Fibroblast of peridontal ligament (primary cell): ENCODE measurements around the gene ENTHD1.

Source experiments
- DNase-seq: peaks from one replicate; pipeline ENCODE4 v3.0.0-alpha.2; 2010; ENCODE audit errors: extremely low read depth

Gene ENTHD1

DNA sequence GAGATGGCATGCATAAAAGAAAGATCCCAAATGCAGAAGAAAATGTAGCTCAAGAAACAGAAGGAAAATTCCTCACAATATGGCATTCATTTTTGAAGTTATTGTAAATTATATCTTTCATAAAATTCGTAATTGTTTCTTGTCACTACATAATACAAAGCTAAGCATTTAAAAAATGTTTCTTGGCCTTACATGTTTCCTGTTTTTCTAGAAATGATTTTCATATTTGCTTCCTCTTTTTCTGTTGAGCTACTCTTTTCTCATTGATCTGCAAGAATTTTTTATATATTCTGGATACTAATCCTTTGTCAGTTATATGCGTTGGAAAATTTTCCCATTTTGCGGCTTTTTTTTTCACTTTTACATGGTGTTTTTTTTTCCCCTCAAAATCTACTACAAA, 48.0 kb downstream of the ENTHD1 start:
- DNase-seq: no peak

DNA sequence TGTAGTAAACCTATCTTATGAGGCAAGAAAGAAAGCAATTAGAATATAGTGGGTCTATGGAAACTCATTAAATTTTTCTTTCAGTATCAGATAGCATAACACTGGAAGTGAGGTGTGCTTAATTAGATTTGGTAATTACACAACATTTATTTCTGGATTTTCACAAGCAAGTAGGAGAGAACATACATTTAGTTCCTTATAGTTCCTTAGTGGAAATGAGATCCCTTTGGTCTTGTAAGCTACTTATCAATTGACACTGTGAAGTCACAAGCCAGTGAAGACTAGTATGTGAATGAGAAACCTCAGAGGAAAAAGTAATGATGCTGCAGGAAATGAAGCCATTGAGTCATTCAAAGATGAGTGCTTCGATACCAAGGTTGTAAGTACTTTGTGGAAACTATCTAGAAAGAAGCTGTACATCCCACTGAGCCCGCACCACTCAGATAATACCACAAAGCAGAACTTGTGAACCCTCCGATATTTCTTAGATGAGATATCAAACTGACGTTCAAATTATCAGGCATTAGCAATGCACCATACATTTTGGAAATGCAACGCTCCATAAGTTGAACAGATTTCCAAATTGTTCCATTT, 53.5 kb downstream of the ENTHD1 start:
- no peak for DNase-seq

DNA sequence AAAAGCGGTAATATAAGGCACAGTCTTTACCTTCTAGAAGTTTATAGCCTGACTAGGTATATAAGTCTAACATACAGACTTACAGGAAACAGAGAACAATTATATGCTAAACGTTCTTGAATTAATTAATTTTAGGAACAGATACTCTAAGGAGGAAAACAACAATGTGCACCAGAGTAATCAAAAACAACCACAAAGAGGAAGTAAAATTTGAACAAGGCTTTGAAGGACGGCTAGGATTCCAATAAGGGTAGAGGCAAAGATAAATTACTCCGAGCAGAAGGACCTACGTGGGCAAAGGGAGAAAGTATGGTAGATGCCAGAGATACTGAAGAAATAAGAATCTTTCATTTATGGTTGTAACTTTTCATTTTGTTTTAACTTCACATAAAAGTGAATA, 54.4 kb downstream of the ENTHD1 start:
- DNase-seq: no peak

DNA sequence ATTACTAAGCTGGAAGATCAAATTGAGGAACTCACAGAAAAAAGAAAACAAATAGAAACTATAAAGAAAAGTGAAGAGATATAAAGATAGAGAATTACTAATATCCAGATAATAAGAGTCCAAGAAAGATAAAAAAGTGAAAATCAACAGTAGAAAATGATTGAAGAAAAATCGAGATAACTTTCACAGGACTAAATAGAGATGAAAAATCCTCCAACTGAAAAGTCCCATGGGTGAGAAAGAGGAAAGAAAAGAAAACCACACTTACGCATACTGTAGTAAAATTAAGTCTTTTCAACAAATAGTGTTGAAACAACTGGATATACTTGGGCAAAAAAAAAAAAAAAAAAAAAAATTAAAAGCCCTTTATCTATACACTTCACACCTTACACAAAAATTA, 60.0 kb downstream of the ENTHD1 start:
- no peak for DNase-seq

DNA sequence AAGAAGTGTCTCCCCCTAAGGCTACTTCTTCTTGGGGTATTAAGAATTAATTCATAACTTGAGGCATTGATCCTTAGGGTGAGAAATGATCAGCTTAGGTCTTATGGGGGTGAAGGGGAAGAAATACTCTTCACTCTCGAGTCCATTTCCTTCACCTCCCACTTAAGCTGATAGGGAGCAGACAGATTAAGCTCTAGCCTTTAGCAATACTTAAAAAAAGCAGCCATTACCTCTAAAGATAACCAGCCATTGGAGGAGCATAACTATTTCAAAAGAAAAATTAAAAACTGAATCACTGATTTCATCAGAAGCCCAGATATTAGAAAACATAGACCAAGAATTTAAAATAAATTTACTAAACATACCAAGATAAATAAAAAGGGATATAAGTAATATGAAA, 60.5 kb downstream of the ENTHD1 start:
- DNase-seq: no peak

DNA sequence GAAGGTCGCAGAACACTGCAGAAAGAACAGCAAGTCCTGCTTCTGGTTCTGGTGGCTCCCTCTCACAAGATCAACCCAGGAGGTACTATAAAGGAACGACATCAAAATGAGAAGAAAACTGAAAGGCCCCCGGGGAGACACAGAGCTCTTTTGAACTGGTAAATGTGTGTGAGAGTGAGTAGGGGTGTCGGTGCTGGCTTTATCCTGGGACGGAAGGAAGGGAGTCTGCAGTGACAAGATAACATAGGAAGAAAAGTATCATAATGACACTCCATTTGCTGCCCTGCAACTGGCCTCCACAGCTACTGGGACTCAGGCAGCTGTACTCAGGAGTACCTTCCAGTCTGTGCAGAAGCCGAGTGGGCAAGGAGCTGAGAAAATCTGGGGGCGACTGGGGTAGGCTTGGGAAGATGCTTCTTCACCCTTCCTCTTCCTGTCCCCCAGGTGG, 60.9 kb downstream of the ENTHD1 start:
- no peak for DNase-seq

DNA sequence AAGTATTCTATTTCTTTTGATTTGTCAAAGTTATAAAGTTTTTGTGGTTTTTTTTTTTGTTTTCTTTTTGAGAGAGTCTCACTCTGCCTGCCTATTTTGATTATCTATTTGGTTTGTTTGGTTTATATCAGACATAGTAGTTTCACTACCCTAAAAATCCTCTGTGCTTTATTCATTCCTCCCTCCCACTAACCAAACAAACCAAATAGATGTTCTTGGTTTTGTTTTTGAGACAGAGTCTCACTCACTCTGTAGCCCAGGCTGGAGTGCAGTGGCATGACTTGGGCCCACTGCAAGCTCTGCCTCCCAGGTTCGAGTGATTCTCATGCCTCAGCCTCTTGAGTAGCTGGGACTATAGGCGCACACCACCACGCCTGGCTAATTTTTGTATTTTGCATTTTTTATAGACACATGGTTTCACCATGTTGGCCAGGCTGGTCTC, 67.9 kb downstream of the ENTHD1 start:
- no peak for DNase-seq

DNA sequence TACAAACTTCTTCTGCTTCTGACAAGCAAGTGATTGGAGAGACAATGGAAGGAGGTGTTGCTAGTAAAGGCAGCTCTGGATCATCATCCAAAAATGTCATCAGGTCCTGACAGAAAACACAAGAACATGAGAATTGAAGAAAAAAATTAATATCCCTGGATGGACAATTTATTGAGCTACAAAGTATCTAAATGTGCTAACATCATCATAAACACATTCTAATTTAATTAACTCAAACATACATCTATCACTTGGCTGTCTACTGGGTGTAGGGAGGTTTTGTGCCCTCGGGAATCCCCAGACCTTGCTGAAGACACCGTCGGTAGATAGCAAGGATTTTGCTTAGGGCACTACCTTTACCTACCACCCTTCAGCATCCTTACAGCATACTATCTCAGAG, 72.6 kb downstream of the ENTHD1 start:
- DNase-seq: no peak

DNA sequence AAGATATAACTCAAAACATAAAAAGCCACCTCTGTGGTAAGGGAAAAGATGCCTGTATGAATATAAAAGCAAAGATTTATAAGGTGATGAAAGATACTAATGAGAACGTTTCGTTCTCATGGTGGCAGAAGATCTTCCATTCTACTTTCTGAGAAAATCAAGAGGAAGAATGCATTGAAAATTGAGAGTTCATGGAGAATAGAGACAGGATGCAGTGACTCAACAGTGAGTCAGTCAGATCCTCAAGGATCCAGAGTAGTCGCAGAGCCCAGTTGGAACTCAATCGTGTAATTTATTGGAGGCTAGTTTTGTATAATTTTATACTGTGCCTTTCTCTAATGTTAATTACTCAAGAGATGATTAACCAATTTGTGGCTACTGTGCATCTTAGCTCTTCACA, 73.3 kb downstream of the ENTHD1 start:
- DNase-seq: peak; percentile 64

DNA sequence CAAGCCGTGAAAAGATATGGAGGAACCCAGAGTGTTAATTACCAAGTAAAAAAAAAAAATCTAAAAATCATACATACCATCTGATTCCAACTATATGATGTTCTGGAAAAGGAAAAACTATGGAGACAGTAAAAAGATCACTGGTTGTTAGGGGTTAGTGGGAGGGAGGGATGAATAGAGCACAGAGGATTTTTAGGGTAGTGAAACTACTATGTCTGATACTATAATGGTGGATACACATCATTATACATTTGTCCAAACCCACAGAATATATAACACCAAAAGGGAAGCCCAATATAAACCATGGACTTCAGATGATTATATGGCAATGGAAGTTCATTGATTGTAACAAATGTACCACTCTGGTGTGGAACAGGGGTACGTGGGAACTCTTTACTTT, 74.1 kb downstream of the ENTHD1 start:
- DNase-seq: no peak

DNA sequence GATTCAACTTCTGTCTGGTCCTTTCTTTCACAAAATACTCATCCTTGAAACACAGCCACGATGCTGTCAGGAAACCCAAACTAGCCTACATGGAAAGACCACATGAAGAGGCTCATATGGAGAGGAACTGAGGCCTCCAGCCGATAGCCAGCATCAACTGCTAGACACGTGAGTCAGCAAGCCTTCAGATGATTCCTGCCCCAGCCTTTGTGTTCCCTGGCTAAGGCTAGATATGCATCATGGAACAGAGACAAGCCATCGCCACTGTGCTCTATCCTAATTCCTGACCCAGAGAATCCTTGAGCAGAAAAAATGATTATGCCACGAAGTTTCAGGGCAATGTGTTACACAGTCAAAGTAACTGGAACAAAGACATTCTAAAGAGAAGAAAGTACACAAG, 75.5 kb downstream of the ENTHD1 start:
- peak; percentile 8 for DNase-seq

DNA sequence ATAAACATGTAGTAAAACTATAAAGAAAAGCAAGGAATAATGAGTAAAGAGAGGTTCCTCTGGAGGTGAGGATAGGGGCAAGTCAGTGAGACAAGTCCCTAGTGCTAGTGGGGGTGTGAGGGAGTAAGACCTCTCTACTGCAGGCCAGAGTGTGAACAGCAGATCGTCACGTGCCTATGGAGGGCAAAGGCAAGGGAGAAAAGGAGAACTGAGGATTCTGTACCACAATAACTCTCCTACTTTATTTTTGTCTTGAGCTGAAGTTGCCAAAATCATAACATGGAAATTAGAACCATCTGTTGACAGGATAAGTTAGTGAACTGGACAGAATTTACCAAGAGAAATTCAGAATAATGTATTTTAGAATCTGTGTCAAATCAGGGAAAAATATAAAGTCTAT, 77.6 kb downstream of the ENTHD1 start:
- peak; percentile 67 for DNase-seq

DNA sequence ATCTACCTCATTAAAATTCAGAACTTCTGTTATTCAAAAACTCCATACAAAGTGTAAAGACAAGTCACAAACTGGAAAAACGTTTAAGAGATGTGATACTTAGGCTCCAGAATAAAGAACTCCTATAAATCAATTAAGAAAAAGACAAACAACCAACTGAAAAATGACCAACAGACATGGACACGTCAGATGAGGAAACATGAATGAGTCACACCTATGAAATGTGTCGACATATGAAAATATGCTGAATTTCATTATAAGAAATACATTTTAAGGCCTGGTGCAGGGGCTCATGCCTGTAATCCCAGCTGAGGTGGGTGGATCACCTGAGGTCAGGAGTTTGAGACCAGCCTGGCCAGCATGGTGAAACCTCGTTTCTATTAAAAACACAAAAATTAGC, 78.7 kb downstream of the ENTHD1 start:
- peak; percentile 38 for DNase-seq

DNA sequence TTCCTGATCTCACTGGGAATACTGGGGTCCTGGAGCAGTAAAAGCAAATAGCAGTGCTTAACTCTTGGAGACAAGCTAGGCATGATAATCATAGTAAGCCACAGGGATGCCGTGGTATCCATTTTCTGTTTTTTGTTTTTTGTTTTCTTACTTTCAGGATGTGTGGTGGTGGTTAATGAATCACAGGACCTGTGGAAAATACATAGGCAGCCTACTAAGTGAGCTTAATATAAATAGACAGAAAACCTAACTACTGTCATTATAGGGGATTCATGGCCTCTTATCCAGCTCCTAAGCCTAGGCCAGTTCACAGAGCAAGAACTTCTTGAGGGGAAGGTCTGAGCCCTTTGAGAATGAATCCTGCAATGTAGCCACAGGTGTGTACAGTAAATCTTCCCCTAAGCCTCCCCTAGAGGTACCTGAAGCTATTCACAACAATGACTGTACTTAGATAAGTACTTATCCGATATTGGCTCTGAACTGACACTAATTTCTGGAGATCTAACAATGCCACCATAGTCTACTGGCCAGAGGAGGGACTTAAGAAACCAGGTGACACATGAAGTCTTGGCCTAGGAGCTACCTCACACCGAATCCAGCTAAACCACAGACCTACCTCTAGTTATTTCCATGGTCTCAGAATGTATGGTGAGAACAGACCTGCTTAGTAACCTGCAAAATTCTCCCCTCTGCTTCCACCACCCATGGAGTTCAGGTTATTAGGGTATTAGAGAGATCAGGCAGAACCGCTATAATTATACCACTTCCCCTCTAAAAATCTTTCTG, 83.6 kb downstream of the ENTHD1 start:
- no peak for DNase-seq

DNA sequence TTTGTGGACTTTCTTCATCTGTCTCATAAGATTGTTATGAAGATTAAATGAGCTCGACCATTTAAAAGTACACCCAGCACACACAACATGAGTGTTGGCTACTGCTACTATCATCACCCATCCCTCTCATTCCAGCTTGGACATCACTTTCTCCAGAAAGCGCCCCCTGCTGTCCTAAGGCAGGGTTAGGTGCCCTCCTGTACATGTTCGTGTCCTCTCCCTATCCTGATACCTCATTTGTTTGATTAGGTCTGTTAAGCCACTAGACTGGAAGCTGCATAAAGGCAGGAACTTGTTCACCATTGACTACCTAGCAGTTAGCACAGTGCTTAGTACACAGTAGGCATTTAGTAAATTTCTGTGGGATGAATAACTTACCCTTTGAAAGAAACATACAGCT, 85.5 kb downstream of the ENTHD1 start:
- no peak for DNase-seq

DNA sequence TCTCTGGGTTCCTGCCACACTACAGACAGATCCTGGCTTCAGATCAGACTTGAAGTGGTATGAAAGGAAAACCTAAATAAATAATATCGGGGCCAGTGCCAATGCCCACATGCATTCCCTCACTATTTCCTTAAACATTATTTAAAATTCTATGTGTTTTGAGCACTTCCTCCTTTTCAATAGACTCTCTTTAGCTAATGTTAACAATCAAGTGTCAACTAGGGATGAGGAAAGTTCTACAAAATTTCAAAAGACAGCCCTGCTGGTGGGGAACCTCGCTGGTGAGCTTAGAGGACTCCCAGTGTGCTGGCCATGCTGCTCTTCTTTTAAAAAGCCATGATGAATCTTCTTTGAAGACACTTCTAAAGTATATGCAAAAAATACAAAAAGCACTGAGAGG, 87.5 kb downstream of the ENTHD1 start:
- DNase-seq: no peak

DNA sequence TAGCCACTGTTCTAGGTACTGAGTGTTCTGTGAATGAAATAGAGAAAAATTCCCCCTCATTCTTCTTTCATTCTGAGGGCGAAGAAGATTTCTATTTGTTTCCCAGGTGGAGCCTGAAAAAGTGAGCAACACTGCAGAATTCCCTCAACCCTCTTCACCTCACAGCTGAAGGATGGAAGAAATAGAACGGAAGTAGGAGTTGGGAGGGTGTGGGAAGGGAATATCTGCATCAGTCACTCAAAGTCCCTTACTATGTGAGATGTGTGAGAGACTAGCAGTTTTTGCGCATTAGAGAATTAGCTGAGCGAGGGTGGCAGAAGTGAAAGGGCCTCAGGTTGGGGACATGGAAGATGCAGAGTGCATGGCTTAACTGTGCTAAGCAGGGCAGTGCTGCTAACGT, 88.4 kb downstream of the ENTHD1 start:
- no peak for DNase-seq

DNA sequence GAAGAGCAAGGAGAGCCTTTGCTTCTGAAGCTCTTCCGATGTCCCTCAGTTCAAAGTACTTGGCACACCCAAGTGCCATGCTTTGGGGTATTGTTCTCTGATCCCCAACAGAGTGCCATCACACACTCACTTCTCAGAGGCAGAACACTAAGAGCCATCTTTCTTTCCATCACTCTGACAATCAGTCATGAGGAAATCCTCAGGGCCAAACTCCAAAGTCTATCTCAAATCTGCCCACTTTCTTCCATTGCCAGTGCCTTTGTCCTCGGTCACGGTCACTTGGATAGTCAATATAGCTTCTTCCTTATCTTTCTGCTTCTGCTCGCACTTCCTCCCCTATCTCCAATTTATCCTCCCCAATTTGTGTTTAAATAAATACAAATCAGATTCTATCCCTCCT, 90.9 kb downstream of the ENTHD1 start:
- no peak for DNase-seq

DNA sequence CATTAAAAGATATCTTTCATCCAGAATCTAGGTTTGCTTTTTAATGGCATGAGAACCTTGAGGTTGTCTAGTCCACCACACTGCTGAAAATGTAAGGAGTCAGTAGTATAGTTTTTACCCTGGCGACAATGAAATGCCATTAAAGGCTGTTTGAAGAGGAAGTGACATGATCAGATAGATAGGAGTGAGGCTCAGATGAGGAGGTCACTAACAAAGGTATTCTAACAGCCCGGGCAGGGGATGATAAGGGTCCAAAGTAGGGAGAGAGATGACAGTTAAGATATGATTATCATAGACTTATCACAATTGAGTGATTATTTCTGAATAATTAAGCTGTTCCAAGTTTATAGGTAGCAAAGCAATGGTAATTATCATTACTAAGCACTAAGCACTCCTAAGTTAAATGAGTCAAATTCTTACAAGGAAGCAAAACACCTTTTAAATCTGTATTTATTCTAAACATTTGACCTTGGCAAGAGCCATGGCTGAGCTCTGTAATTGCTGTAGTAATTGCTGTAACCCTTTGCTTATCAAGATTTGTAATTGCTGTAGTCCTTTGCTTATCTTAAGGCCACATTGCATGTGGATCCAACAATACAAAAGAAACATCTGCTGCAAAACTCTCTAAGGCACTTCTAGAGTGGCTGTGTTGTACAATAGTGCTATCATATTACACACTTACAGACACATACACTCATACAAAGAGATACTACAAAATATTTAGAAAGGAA, 92.6 kb downstream of the ENTHD1 start:
- no peak for DNase-seq

DNA sequence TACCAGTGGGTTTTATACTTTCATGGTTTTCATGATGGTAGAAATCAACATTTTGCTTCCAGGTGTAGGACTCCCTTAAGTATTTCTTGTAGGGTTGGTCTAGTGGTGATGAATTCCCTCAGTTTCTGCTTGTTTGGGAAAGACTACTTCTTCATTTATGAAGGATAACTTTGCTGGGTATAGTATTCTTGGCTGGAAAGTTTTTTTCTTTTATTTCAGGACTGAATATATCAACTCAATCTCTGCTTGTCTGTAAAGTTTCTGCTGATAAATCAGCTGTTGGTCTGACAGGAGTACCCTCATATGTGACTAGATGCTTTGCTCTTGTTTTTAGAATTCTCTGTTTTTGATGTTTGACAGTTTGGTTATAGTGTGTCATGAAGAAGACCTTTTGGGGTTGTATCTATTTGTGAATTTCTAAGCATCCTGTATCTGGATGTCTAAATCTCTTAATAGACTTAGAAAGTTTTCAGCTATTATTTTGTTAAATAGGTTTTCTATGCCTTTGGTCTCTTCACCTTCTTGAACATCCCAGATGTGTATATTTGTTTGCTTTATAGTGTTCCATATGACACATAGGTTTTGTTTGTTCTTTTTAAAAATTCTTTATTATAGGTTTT, 95.9 kb downstream of the ENTHD1 start:
- DNase-seq: no peak

DNA sequence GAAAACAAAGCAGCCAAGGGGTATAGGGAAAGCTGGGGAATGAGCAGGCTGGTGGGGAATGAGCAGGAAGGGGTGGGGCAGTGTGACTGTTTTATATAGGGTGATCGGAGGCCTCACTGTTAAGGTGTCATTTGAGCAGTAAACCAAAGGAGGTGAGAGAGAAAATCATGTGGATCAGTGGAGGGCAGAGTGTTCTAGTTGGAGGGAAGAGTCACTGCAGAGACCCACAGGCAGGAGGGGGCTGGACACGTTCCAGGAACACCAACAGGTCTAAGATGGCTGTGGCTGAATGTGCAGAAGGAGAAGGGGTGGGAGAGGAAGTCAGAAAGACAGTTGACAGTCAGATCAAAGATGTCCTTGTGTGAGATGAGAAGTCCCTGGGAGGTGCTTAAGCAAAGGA, 103.8 kb downstream of the ENTHD1 start:
- no peak for DNase-seq

DNA sequence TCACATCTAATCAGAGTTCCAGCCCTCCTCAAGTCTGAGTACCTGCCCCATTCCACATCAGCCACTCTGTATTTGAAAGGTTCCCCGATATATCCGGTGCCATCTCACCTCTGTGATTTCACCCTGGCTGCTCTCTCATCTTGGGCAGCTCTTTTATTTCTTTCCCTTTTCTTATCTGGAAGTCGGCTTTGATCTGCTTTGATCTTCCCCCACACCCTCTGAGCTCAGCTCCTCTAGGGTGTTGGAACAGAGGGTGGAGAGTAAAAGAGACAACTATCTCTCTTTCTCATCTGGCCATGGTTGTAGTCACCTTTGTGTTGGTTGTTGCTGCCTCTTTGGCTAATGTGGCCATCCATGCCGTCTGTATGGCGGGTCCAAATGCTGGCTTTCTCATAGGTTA, 108.3 kb downstream of the ENTHD1 start:
- DNase-seq: no peak
